ENCODE measurements around the gene YPEL2.
"Not testable (repeated sequence)": the region's sequence is repeated elsewhere in the genome, so short reads cannot be mapped to it uniquely, and the experiment has no call there.

YPEL2 gene

GRCh38 chr17:59409336-59410048 is 78.0 kb downstream of the YPEL2 start:
- no peak for DNase-seq

GRCh38 chr17:59410049-59410437 is 78.6 kb downstream of the YPEL2 start:
- no peak for DNase-seq

GRCh38 chr17:59412431-59412830 is 81.0 kb downstream of the YPEL2 start:
- DNase-seq = not testable (repeated sequence)

GRCh38 chr17:59413014-59413766 is 81.7 kb downstream of the YPEL2 start:
- no peak for DNase-seq

- DNase-seq = no peak
Observed at GRCh38 chr17:59415397-59415796, 83.9 kb downstream of the YPEL2 start.

GRCh38 chr17:59416184-59416583 is 84.7 kb downstream of the YPEL2 start:
- no peak for DNase-seq

GRCh38 chr17:59417452-59417851 is 86.0 kb downstream of the YPEL2 start:
- DNase-seq = no peak

- no peak for DNase-seq
Observed at GRCh38 chr17:59418732-59419166, 87.3 kb downstream of the YPEL2 start.

GRCh38 chr17:59420901-59421300 is 89.4 kb downstream of the YPEL2 start:
- no peak for DNase-seq

- no peak for DNase-seq
Observed at GRCh38 chr17:59421722-59422121, 90.3 kb downstream of the YPEL2 start.

GRCh38 chr17:59423137-59423724 is 91.8 kb downstream of the YPEL2 start:
- DNase-seq = no peak

GRCh38 chr17:59423903-59424302 is 92.4 kb downstream of the YPEL2 start:
- no peak for DNase-seq

GRCh38 chr17:59424331-59424730 is 92.9 kb downstream of the YPEL2 start:
- no peak for DNase-seq

GRCh38 chr17:59425085-59425931 is 93.9 kb downstream of the YPEL2 start:
- DNase-seq = no peak

GRCh38 chr17:59426031-59426430 is 94.6 kb downstream of the YPEL2 start:
- DNase-seq = no peak

GRCh38 chr17:59427425-59427921 is 96.0 kb downstream of the YPEL2 start:
- no peak for DNase-seq

GRCh38 chr17:59427996-59428395 is 96.5 kb downstream of the YPEL2 start:
- no peak for DNase-seq

GRCh38 chr17:59428916-59429485 is 97.5 kb downstream of the YPEL2 start:
- DNase-seq = no peak

- DNase-seq = no peak
Observed at GRCh38 chr17:59431601-59432000, 100.1 kb downstream of the YPEL2 start.

- no peak for DNase-seq
Observed at GRCh38 chr17:59432657-59433056, 101.2 kb downstream of the YPEL2 start.

GRCh38 chr17:59433586-59433985 is 102.1 kb downstream of the YPEL2 start:
- no peak for DNase-seq

- DNase-seq = no peak
Observed at GRCh38 chr17:59434429-59434828, 103.0 kb downstream of the YPEL2 start.

GRCh38 chr17:59435238-59435637 is 103.8 kb downstream of the YPEL2 start:
- no peak for DNase-seq

All from NCI-H82 (cell line).